ENCODE data around the gene KLK6.

KLK6 gene

DNA sequence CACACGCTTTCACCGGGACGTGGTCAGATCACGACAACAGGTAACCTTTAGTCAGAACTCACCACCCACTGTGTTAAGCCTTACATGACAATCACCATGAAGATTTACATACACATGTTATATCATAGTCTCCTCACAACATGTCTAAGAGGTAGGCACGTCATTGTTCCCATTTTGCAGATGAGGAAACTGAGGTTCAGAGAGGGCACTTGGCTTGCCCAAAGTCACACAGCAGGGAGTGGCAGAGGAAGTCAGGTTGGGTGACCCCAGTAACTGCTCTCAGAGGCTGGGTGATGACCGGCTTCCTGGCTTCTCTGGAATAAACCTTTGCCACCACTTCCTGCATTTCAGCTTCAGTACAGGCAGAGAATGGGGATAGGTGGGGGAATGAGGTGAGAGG, 44.9 kb upstream of the KLK6 start:
- Histone ChIP-seq H2BK5ac (ENCODE audit: low read depth, low read length, poor library complexity) (no peak overlapping the region), H3K18ac (ENCODE audit: low read length) (no peak overlapping the region), H3K4ac (ENCODE audit: low read depth, low read length) (no peak overlapping the region), H3K27ac (ENCODE audit: low read depth, low read length) (no peak overlapping the region), H4K12ac (ENCODE audit: low read depth, low read length) (no peak overlapping the region), H2BK120ac (ENCODE audit: insufficient read depth, low read length, poor library complexity) (no peak overlapping the region), H3K79me1 (ENCODE audit: low read length) (no peaks in the 10 kb centered on the region), H3K79me2 (ENCODE audit: control insufficient read depth, insufficient read depth, low read length, poor library complexity) (no peaks in the 10 kb centered on the region), H3K14ac (ENCODE audit: low read length) (no peak overlapping the region), H3K9me3 (ENCODE audit: insufficient read depth, low read depth, low read length) (no peaks in the 10 kb centered on the region), H2AK5ac (ENCODE audit: low read length) (no peak overlapping the region), H3K23ac (ENCODE audit: low read length) (no peak overlapping the region), H3K27me3 (ENCODE audit: insufficient read depth, low read length) (peaks cover 13% of the 10 kb centered on the region), H4K8ac (ENCODE audit: low read depth, low read length) (no peak overlapping the region), H3K4me1 (ENCODE audit: control insufficient read depth in 1 of 2, insufficient read depth in 2 of 2, low read length in 2 of 2) (peaks cover 7 to 8% of the 10 kb centered on the region in 2 experiments), H3K36me3 (ENCODE audit: control insufficient read depth in 1 of 2, insufficient read depth in 2 of 2, low read length in 2 of 2) (no peaks in the 10 kb centered on the region), H3K9ac (ENCODE audit: low read length) (no peak overlapping the region), H2AFZ (ENCODE audit: insufficient read depth, low read length, poor library complexity) (no peak overlapping the region), H2BK12ac (ENCODE audit: low read length) (no peak overlapping the region), H3K4me2 (ENCODE audit: low read length) (no peak overlapping the region), H3K4me3 (ENCODE audit: low read depth, low read length) (no peak overlapping the region), H4K91ac (ENCODE audit: low read depth, low read length) (no peak overlapping the region)
- DNase-seq = no peak
- WGBS (ENCODE audit: extremely low coverage, insufficient coverage, insufficient read length) = no CpG with 5 or more reads among the region's 6 CpGs

DNA sequence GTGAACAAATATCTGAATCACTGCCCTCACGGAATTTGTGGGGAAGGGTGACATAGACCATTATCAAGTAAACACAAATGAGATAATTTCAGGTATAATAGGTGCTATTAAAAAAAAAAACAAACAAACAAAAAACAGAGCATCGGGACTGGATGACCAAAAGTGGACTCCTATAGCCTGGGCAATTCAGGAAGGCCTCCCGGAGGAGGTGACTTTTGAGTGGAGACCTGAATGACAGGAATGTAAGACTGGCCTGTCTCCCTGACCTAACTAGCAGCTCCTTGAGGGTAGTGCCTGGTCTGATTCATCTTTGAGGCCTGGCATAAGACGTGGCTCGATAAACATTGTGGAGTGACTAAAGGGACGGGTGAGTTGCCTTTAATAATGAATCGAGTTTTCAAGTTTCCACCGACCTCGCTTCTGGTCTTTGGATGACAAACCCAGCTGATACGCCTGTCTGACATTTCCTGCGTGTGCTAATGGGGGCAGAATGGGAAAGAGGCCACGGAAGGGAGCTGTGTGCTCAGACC, 43.3 kb upstream of the KLK6 start:
- Histone ChIP-seq H3K18ac (ENCODE audit: low read length) (no peak overlapping the region), H2BK120ac (ENCODE audit: insufficient read depth, low read length, poor library complexity) (no peak overlapping the region), H3K23ac (ENCODE audit: low read length) (no peak overlapping the region), H4K8ac (ENCODE audit: low read depth, low read length) (no peak overlapping the region), H3K27me3 (ENCODE audit: insufficient read depth, low read length) (peaks cover 5% of the 10 kb centered on the region), H3K4me1 (ENCODE audit: control insufficient read depth in 1 of 2, insufficient read depth in 2 of 2, low read length in 2 of 2) (peaks cover 5 to 7% of the 10 kb centered on the region in 2 experiments), H2AK5ac (ENCODE audit: low read length) (no peak overlapping the region), H4K12ac (ENCODE audit: low read depth, low read length) (no peak overlapping the region), H3K9ac (ENCODE audit: low read length) (no peak overlapping the region), H2BK5ac (ENCODE audit: low read depth, low read length, poor library complexity) (no peak overlapping the region), H4K91ac (ENCODE audit: low read depth, low read length) (no peak overlapping the region), H2BK12ac (ENCODE audit: low read length) (no peak overlapping the region), H3K4me3 (ENCODE audit: low read depth, low read length) (no peak overlapping the region), H3K79me2 (ENCODE audit: control insufficient read depth, insufficient read depth, low read length, poor library complexity) (no peaks in the 10 kb centered on the region), H3K4ac (ENCODE audit: low read depth, low read length) (no peak overlapping the region), H3K9me3 (ENCODE audit: insufficient read depth, low read depth, low read length) (peaks cover 3% of the 10 kb centered on the region), H3K14ac (ENCODE audit: low read length) (no peak overlapping the region), H3K27ac (ENCODE audit: low read depth, low read length) (no peak overlapping the region), H3K79me1 (ENCODE audit: low read length) (no peaks in the 10 kb centered on the region), H3K4me2 (ENCODE audit: low read length) (no peak overlapping the region), H2AFZ (ENCODE audit: insufficient read depth, low read length, poor library complexity) (no peak overlapping the region), H3K36me3 (ENCODE audit: control insufficient read depth in 1 of 2, insufficient read depth in 2 of 2, low read length in 2 of 2) (no peaks in the 10 kb centered on the region)
- no CpG with 5 or more reads among the region's 12 CpGs for WGBS (ENCODE audit: extremely low coverage, insufficient coverage, insufficient read length)
- DNase-seq = no peak

DNA sequence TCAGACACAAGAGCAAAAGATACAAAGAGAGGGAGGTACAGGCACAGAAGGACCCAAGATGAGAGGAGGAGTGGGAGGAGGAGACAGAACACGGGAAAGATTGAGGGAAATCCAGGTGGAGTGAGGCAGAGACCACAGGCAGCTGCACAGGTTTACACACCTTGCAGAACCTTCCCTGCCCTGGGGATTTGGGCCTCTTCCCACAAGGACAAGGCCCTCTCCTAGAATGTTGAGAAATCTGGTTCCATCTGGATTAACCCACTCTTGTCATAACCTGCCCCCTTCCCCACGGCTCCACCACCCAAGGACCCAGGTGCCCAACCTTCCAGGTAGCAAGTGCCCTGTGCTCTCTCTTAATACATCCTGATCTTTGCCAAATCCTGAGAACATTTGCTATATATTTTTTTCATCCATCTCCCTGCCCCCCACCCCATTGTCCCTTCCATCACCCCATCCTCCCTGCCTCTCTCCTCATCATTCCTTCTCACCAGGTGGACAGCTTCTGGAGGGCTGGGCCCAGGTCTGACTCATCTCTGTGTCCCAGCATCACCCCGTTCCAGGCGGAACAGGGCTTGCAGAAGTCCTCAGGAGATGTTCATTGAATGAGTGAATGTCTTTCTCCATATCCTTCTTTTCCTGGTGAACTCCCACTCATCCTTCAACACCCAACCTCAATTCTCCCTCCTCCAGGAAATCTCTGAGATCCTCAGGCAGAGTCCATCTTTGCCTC, 40.8 kb upstream of the KLK6 start:
- Histone ChIP-seq H3K9me3 (ENCODE audit: insufficient read depth, low read depth, low read length) (peaks cover 3% of the 10 kb centered on the region), H2BK120ac (ENCODE audit: insufficient read depth, low read length, poor library complexity) (no peak overlapping the region), H4K8ac (ENCODE audit: low read depth, low read length) (no peak overlapping the region), H3K36me3 (ENCODE audit: control insufficient read depth in 1 of 2, insufficient read depth in 2 of 2, low read length in 2 of 2) (no peaks in the 10 kb centered on the region), H3K14ac (ENCODE audit: low read length) (no peak overlapping the region), H2BK5ac (ENCODE audit: low read depth, low read length, poor library complexity) (no peak overlapping the region), H4K91ac (ENCODE audit: low read depth, low read length) (no peak overlapping the region), H2BK12ac (ENCODE audit: low read length) (no peak overlapping the region), H3K27me3 (ENCODE audit: insufficient read depth, low read length) (no peaks in the 10 kb centered on the region), H3K4ac (ENCODE audit: low read depth, low read length) (no peak overlapping the region), H3K79me1 (ENCODE audit: low read length) (no peaks in the 10 kb centered on the region), H3K18ac (ENCODE audit: low read length) (no peak overlapping the region), H3K4me2 (ENCODE audit: low read length) (no peak overlapping the region), H3K9ac (ENCODE audit: low read length) (no peak overlapping the region), H2AK5ac (ENCODE audit: low read length) (no peak overlapping the region), H3K4me1 (ENCODE audit: control insufficient read depth in 1 of 2, insufficient read depth in 2 of 2, low read length in 2 of 2) (peaks cover 0 to 6% of the 10 kb centered on the region in 2 experiments), H3K27ac (ENCODE audit: low read depth, low read length) (no peak overlapping the region), H4K12ac (ENCODE audit: low read depth, low read length) (no peak overlapping the region), H2AFZ (ENCODE audit: insufficient read depth, low read length, poor library complexity) (no peak overlapping the region), H3K79me2 (ENCODE audit: control insufficient read depth, insufficient read depth, low read length, poor library complexity) (no peaks in the 10 kb centered on the region), H3K4me3 (ENCODE audit: low read depth, low read length) (no peak overlapping the region), H3K23ac (ENCODE audit: low read length) (no peak overlapping the region)
- WGBS (ENCODE audit: extremely low coverage, insufficient coverage, insufficient read length) = no CpG with 5 or more reads among the region's 4 CpGs
- DNase-seq = no peak

GRCh38 chr19:51009061-51009891, 39.9 kb upstream of the KLK6 start:
- Histone ChIP-seq H2BK120ac (ENCODE audit: insufficient read depth, low read length, poor library complexity) (no peak overlapping the region), H3K23ac (ENCODE audit: low read length) (no peak overlapping the region), H3K79me2 (ENCODE audit: control insufficient read depth, insufficient read depth, low read length, poor library complexity) (no peaks in the 10 kb centered on the region), H3K18ac (ENCODE audit: low read length) (no peak overlapping the region), H3K79me1 (ENCODE audit: low read length) (no peaks in the 10 kb centered on the region), H4K91ac (ENCODE audit: low read depth, low read length) (no peak overlapping the region), H3K4me3 (ENCODE audit: low read depth, low read length) (no peak overlapping the region), H3K9ac (ENCODE audit: low read length) (no peak overlapping the region), H2BK5ac (ENCODE audit: low read depth, low read length, poor library complexity) (no peak overlapping the region), H3K36me3 (ENCODE audit: control insufficient read depth in 1 of 2, insufficient read depth in 2 of 2, low read length in 2 of 2) (no peaks in the 10 kb centered on the region), H3K4me2 (ENCODE audit: low read length) (no peak overlapping the region), H2AFZ (ENCODE audit: insufficient read depth, low read length, poor library complexity) (no peak overlapping the region), H4K12ac (ENCODE audit: low read depth, low read length) (no peak overlapping the region), H3K4ac (ENCODE audit: low read depth, low read length) (no peak overlapping the region), H4K8ac (ENCODE audit: low read depth, low read length) (no peak overlapping the region), H3K4me1 (ENCODE audit: control insufficient read depth in 1 of 2, insufficient read depth in 2 of 2, low read length in 2 of 2) (peaks cover 0 to 6% of the 10 kb centered on the region in 2 experiments), H3K27ac (ENCODE audit: low read depth, low read length) (no peak overlapping the region), H2BK12ac (ENCODE audit: low read length) (no peak overlapping the region), H3K9me3 (ENCODE audit: insufficient read depth, low read depth, low read length) (peaks cover 3% of the 10 kb centered on the region), H3K27me3 (ENCODE audit: insufficient read depth, low read length) (no peaks in the 10 kb centered on the region), H2AK5ac (ENCODE audit: low read length) (no peak overlapping the region), H3K14ac (ENCODE audit: low read length) (no peak overlapping the region)
- DNase-seq = no peak
- no CpG with 5 or more reads among the region's 19 CpGs for WGBS (ENCODE audit: extremely low coverage, insufficient coverage, insufficient read length)

Data from trophoblast cell (in vitro differentiated cells and primary cell).